Sigmoid colon (tissue), 7 donors: ENCODE data around the gene HDGF. TPM values are rescaled to one million over a fixed set of nuclear protein-coding genes. Genes with fewer than 3 reads are reported as not detected.

Experiments used
- DNase-seq: peaks from one replicate; pipeline ENCODE4 v3.0.0-alpha.2; 2019
- H3K27ac ChIP-seq, 4 donors: fragments of 200-600 bp; sonication (generic); one replicate each; pipeline ENCODE4 v1.5.1; 2016 to 2019; ENCODE audit warnings: mild to moderate bottlenecking in 1 of 4
- H3K27me3 ChIP-seq, 3 donors: fragments of 200-600 bp; sonication (generic); one replicate each; pipeline ENCODE4 v1.5.1; 2019; ENCODE audit warnings: mild to moderate bottlenecking in 1 of 3
- H3K36me3 ChIP-seq, 4 donors: fragments of 200-600 bp; sonication (generic); one replicate each; pipeline ENCODE4 v1.5.1; 2016 to 2019
- H3K4me1 ChIP-seq, 4 donors: fragments of 200-600 bp; sonication (generic); one replicate each; pipeline ENCODE4 v1.5.1; 2017 to 2019
- H3K4me3 ChIP-seq, 4 donors: fragments of 200-600 bp; sonication (generic); one replicate each; pipeline ENCODE4 v1.5.1; 2017 to 2019; ENCODE audit warnings: mild to moderate bottlenecking in 2 of 4, moderate library complexity in 1 of 4
- H3K9me3 ChIP-seq, 4 donors: fragments of 200-600 bp in 3 of 4; sonication (generic) in 3 of 4; one replicate each; pipeline versions ENCODE4 v1.5.1 to v1.6.1; 2013 to 2019
- CTCF ChIP-seq, 4 experiments: fragments of 450-650 bp in 3 of 4; fragments of 200-600 bp in 1 of 4; IDR thresholded peaks; one replicate each; pipeline ENCODE4 v1.5.1; 2016 to 2019; ENCODE audit warnings: antibody characterized with exemption in 4 of 4, mild to moderate bottlenecking in 3 of 4, moderate library complexity in 2 of 4
- EP300 ChIP-seq, 4 donors: sonication (generic); formaldehyde crosslinking; IDR thresholded peaks; one replicate each; pipeline ENCODE4 v1.6.1; 2017; ENCODE audit warnings: antibody characterized with exemption in 4 of 4
- POLR2A ChIP-seq, 2 donors: fragments of 450-650 bp; IDR thresholded peaks; one replicate each; pipeline ENCODE4 v1.6.1; 2016; ENCODE audit warnings: antibody characterized with exemption in 2 of 2, mild to moderate bottlenecking in 2 of 2, moderate library complexity in 2 of 2
- POLR2AphosphoS5 ChIP-seq, 4 donors: sonication (generic); formaldehyde crosslinking; IDR thresholded peaks; one replicate each; pipeline ENCODE4 v1.6.1; 2017; ENCODE audit warnings: antibody characterized with exemption in 4 of 4
- WGBS, 2 donors: extraction: QIAGEN DNeasy Blood & Tissue Kit; methylation state at CpG; one replicate each; pipeline ENCODE4 v1.1.7; 2013; 5-methylcytosine and 5-hydroxymethylcytosine counted together
- intact Hi-C: fragments of 100-400 bp; cut with DNase I; formaldehyde crosslinking; loops from one replicate; pipeline ENCODE4 v1.15.1; 2023
- polyA plus RNA-seq, 3 donors: library from polyadenylated mRNA; stranded (reverse); fragments of 200-250 nt; gene quantifications; one replicate each; pipeline ENCODE4 v1.2.3, GENCODE V29; 2013
- total RNA-seq, 4 donors: library from RNA; depleted of rRNA; stranded (reverse); fragments of >200 nt; gene quantifications; one replicate each; pipeline ENCODE4 v1.1.0, GENCODE V29; 2016
- donor health status: healthy with polysubstance abuse.
- donor health status: Bipolar disorder and iron deficiency.
- donor health status: healthy.

The HDGF gene
- total and polyA plus RNA-seq, 7 donors: 108 to 297 (median 128) TPM

- Histone ChIP-seq H3K4me1 (peaks cover 0 to 5% (median 2%) of the 10 kb centered on the region in 4 donors), H3K27me3 (no peaks in the 10 kb centered on the region), H3K4me3 (no peak overlapping the region), H3K27ac (no peak overlapping the region), H3K9me3 (no peaks in the 10 kb centered on the region), H3K36me3 (peaks cover 8 to 92% (median 34%) of the 10 kb centered on the region in 4 donors)
- no peak for TF ChIP-seq EP300 (IDR thresholded peaks at IDR 0.05)
- no peak for TF ChIP-seq POLR2A (IDR thresholded peaks at IDR 0.05)
- TF ChIP-seq CTCF (IDR thresholded peaks at IDR 0.05): no peak
- TF ChIP-seq POLR2AphosphoS5 (IDR thresholded peaks at IDR 0.05): no peak
- intact Hi-C loops: no loop called here
- DNase-seq: peak; percentile 56
- WGBS, 2 donors: 67 to 95% methylated on average over 10 of the region's 10 CpGs
Observed at GRCh38 chr1:156786640-156787039, 35.2 kb upstream of the HDGF start.

DNA sequence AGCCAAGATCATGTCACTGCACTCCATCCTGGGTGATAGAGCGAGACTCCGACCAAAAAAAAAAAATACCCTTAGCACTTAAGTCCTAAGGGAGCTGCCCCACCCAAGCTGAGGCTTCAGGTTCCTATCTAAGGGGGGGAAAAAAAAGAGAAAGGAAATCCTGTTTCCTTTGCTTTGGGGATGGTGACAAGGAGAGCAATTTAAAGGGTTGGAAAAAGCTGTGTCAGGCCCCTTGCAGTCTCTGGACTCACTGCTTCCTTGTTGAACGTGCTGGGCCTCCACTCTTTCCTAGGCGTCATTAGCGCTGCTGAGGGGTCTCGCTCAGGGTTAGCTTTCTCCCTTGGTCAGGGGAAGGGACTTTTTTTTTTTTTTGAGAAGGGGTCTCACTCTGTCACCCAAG is 34.0 kb upstream of the HDGF start:
- intact Hi-C loops: no loop called here
- TF ChIP-seq POLR2AphosphoS5 (IDR thresholded peaks at IDR 0.05) (no peak), EP300 (IDR thresholded peaks at IDR 0.05) (no peak), POLR2A (IDR thresholded peaks at IDR 0.05) (no peak), CTCF (IDR thresholded peaks at IDR 0.05) (no peak)
- H3K36me3 ChIP-seq: peaks cover 8 to 89% (median 27%) of the 10 kb centered on the region in 4 donors
- no peak overlapping the region for H3K27ac ChIP-seq
- H3K4me1 ChIP-seq: peaks cover 0 to 10% (median 3%) of the 10 kb centered on the region in 4 donors
- no peak overlapping the region for H3K4me3 ChIP-seq
- DNase-seq: no peak
- no peaks in the 10 kb centered on the region for H3K27me3 ChIP-seq
- no peaks in the 10 kb centered on the region for H3K9me3 ChIP-seq
- 93 to 97% methylated on average over 6 of the region's 6 CpGs for WGBS, 2 donors

- DNase-seq: peak; percentile 47
- intact Hi-C loops: no loop called here
- Histone ChIP-seq H3K4me1 (peaks cover 0 to 22% (median 18%) of the 10 kb centered on the region in 4 donors), H3K9me3 (no peaks in the 10 kb centered on the region), H3K27me3 (no peaks in the 10 kb centered on the region), H3K4me3 (no peak overlapping the region), H3K27ac (no peak overlapping the region), H3K36me3 (peaks cover 0 to 54% (median 19%) of the 10 kb centered on the region in 4 donors)
- TF ChIP-seq CTCF (IDR thresholded peaks at IDR 0.05): no peak
- TF ChIP-seq POLR2AphosphoS5 (IDR thresholded peaks at IDR 0.05): no peak
- TF ChIP-seq EP300 (IDR thresholded peaks at IDR 0.05): no peak
- no peak for TF ChIP-seq POLR2A (IDR thresholded peaks at IDR 0.05)
Observed at GRCh38 chr1:156781585-156782186, 30.2 kb upstream of the HDGF start.

DNA sequence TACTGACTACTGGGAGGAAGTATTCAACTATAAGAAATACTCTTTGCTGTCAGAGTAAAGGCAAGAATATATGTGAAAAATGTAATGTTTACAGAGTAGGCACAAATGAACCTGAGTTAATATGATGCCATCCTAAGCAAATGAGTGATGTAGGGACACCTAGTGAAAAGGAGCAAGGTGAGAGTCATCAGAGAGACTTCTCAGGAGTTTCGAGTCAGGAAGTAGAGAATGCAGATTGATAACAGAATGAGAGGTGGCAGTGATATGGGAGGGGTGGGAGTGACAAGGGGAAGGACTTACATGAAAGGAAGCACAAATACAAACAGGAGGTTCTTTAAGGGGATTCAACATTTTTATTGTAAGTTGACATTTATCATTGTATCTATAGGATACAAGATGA is 26.1 kb upstream of the HDGF start:
- Histone ChIP-seq H3K27me3 (no peaks in the 10 kb centered on the region), H3K36me3 (peaks cover 0 to 18% (median under 1%) of the 10 kb centered on the region in 4 donors), H3K9me3 (no peaks in the 10 kb centered on the region), H3K27ac (no peak overlapping the region), H3K4me1 (peaks cover 0 to 46% (median 39%) of the 10 kb centered on the region in 4 donors), H3K4me3 (no peak overlapping the region)
- DNase-seq: no peak
- WGBS, 2 donors: 31 to 59% methylated on average over 1 of the region's 1 CpG
- TF ChIP-seq EP300 (IDR thresholded peaks at IDR 0.05) (no peak), POLR2AphosphoS5 (IDR thresholded peaks at IDR 0.05) (no peak), CTCF (IDR thresholded peaks at IDR 0.05) (no peak), POLR2A (IDR thresholded peaks at IDR 0.05) (no peak)
- intact Hi-C loops: no loop called here

DNA sequence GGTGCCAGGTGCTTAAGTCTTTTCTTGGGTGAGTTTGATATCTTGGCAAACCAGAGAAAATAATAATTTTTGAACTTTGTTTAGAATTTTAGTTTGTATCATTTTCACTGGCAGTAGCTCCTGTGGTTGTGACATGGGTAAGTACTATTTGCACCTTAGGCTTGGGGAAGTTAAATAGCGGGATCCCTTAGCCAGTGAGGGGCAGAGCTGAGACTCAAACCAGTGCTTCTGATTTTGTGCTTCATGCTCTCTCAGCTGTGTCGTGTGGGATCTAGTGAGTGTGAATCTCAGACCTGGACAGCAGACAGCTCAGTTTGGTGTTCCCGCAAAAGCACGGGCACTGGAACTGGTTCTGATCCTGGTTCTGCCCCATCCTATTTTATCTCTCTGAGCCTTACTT is 25.5 kb upstream of the HDGF start:
- peaks cover 0 to 51% (median 43%) of the 10 kb centered on the region in 4 donors for H3K4me1 ChIP-seq
- no peak overlapping the region for H3K4me3 ChIP-seq
- no peaks in the 10 kb centered on the region for H3K27me3 ChIP-seq
- H3K27ac ChIP-seq: no peak overlapping the region
- intact Hi-C loops: no loop called here
- peaks cover 0 to 11% (median 0%) of the 10 kb centered on the region in 4 donors for H3K36me3 ChIP-seq
- 74 to 82% methylated on average over 4 of the region's 4 CpGs for WGBS, 2 donors
- no peak for DNase-seq
- TF ChIP-seq POLR2A (IDR thresholded peaks at IDR 0.05): no peak
- TF ChIP-seq EP300 (IDR thresholded peaks at IDR 0.05): no peak
- no peak for TF ChIP-seq CTCF (IDR thresholded peaks at IDR 0.05)
- no peak for TF ChIP-seq POLR2AphosphoS5 (IDR thresholded peaks at IDR 0.05)
- no peaks in the 10 kb centered on the region for H3K9me3 ChIP-seq
